Peyer's patch (tissue), 4 donors: ENCODE results near the gene CLRN3.

Experiments
- CTCF ChIP-seq, 6 experiments: fragments of 450-650 bp in 4 of 6; fragments of 200-600 bp in 2 of 6; sonication (generic) in 1 of 6; IDR thresholded peaks; one replicate each; pipeline ENCODE4 v1.5.1; 2017 to 2019; ENCODE audit warnings: antibody characterized with exemption in 6 of 6, mild to moderate bottlenecking in 3 of 6, moderate library complexity in 1 of 6
- POLR2A ChIP-seq, 2 donors: fragments of 450-650 bp; IDR thresholded peaks; one replicate each; pipeline ENCODE4 v1.5.1; 2017; ENCODE audit warnings: antibody characterized with exemption in 2 of 2, mild to moderate bottlenecking in 2 of 2, moderate library complexity in 2 of 2

DNA sequence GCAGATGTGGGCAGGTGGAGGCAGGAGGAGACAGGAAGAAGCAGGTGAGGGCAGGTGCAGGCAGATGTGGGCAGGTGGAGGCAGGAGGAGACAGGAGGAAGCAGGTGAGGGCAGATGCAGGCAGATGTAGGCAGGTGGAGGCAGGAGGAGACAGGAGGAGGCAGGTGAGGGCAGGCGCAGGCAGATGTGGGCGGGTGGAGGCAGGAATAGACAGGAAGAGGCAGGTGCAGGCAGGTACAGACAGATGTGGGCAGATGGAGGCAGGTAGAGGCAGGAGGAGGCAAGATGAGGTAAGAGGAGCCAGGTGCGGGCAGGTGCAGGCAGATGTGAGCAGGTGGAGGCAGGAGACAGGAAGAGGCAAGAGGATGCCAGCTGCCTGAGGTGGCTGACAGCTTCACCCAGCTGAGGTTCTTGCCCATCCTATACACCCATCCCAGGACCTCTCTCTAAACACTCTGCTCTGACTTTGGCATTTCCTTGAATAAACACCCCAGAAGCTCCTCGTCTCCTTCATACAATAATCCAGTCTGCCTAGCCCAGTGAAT is 47.1 kb upstream of the CLRN3 start:
- TF ChIP-seq CTCF (IDR thresholded peaks at IDR 0.05), result no peak
- no peak for TF ChIP-seq POLR2A (IDR thresholded peaks at IDR 0.05)
